ENCODE results near the gene GDPD4.

GDPD4 gene

GRCh38 chr11:77301510-77301909 lies at the start of gene GDPD4:
Gene GDPD4 (minus strand): TSS chr11:77301686. CDS start chr11:77285137, 16,549 bp downstream.
- FAIRE-seq (no peak), DNase-seq (ENCODE audit: insufficient read length, low spot score) (no peak)
- no peak for TF ChIP-seq POLR2A (IDR thresholded peaks at IDR 0.05; ENCODE audit: low read depth, low read length)

DNA sequence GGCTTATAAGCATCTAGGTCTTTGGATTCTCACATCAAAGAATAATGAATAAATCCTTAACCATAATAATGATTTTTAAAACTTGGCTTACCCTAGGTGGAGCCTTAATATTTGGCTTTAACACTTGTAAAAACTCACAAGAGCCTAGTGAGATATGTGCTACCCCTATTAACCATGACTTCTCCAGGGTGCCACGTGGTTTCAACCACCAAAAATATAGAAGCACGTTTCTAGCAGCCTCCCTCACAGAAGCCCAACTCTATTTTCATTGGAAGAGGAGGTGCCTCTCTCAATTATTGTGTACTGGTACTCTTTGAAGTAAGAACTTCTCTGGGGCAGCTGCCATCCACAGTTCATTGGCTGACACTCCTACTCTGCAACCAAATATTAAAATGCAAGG lies 46.5 kb upstream of the GDPD4 start:
- TF ChIP-seq POLR2A (IDR thresholded peaks at IDR 0.05; ENCODE audit: low read depth, low read length), result no peak
- DNase-seq (ENCODE audit: insufficient read length, low spot score) (no peak), FAIRE-seq (no peak)

DNA sequence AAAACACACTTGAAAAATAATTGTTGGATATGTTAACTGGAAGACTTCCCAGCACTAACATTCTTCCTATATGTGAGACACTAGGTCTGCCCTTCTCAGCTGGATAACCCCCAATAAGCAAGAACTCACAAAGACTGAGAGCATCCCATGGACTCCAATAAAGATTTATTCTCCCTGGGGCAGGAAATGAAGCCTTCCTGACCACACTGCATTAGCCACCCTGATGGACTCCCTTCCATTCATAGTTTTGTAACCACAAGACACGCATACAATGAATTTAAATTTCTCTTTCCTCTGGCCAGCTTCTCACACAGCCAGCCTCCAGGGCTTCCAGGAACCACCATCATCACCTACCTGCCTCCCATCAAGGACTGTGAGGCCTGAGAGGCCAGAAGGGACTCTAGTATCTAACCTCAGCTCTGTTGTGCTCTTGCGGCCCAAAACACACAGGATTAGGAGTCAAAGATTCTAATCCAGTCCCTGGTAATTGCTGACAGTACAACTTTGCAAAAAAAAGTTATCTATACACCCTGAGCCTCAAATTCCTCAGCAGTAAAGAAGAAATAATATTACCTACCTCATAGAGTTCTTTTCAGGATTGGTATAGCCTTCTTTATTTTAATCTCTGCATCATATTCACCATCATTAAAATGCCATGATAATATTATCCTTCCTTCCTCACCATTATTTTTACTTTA lies 45.6 kb upstream of the GDPD4 start:
- TF ChIP-seq POLR2A (IDR thresholded peaks at IDR 0.05; ENCODE audit: low read depth, low read length), result no peak
- FAIRE-seq (no peak), DNase-seq (ENCODE audit: insufficient read length, low spot score) (no peak)

DNA sequence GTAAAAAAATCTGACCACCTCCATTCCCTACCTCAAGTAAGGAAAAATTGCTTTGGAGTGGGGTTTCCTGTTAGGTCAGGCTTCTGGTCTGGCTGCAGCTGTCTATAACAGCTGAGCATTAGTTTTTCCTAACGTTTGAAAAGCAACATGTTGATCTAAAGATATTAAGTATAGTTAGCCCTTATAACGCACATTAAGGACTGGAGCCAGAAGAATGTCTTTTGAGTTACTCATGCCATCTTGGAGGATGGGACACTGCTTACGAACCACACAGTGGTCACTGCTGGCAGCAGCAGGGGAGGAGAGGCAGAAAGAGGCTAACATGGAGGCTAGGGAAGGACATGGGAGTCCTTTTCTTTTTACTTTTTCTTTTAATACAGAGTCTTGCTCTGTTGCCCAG lies 44.1 kb upstream of the GDPD4 start:
- FAIRE-seq (no peak), DNase-seq (ENCODE audit: insufficient read length, low spot score) (no peak)
- TF ChIP-seq POLR2A (IDR thresholded peaks at IDR 0.05; ENCODE audit: low read depth, low read length), result no peak

GRCh38 chr11:77340501-77340900 lies 39.0 kb upstream of the GDPD4 start:
- no peak for FAIRE-seq
- no peak for DNase-seq (ENCODE audit: insufficient read length, low spot score)
- TF ChIP-seq POLR2A (IDR thresholded peaks at IDR 0.05; ENCODE audit: low read depth, low read length), result no peak

GRCh38 chr11:77332259-77332658 lies 30.8 kb upstream of the GDPD4 start:
- no peak for FAIRE-seq
- no peak for TF ChIP-seq POLR2A (IDR thresholded peaks at IDR 0.05; ENCODE audit: low read depth, low read length)
- no peak for DNase-seq (ENCODE audit: insufficient read length, low spot score)

DNA sequence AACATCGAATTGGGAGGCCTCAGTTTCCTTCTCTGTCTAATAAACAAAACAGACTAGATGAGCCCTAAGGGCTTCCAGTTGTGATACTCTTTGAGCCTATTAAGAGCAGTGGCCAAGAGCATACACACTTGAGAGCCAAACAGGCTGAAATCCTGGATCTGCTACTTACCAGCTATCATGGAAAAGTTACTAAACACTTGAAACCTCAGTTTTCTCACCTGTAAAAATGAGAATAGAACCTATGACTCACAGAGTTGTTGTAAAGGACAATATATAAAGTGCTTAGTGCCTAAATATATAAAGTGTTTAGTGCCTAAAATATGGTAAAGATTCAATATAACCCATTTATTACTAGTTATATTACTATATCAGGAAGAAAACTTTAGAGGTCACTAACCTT lies 23.7 kb upstream of the GDPD4 start:
- DNase-seq (ENCODE audit: insufficient read length, low spot score), result no peak
- TF ChIP-seq POLR2A (IDR thresholded peaks at IDR 0.05; ENCODE audit: low read depth, low read length), result no peak
- no peak for FAIRE-seq

GRCh38 chr11:77324508-77324907 lies 23.0 kb upstream of the GDPD4 start:
- FAIRE-seq, result no peak
- DNase-seq (ENCODE audit: insufficient read length, low spot score), result no peak
- no peak for TF ChIP-seq POLR2A (IDR thresholded peaks at IDR 0.05; ENCODE audit: low read depth, low read length)

DNA sequence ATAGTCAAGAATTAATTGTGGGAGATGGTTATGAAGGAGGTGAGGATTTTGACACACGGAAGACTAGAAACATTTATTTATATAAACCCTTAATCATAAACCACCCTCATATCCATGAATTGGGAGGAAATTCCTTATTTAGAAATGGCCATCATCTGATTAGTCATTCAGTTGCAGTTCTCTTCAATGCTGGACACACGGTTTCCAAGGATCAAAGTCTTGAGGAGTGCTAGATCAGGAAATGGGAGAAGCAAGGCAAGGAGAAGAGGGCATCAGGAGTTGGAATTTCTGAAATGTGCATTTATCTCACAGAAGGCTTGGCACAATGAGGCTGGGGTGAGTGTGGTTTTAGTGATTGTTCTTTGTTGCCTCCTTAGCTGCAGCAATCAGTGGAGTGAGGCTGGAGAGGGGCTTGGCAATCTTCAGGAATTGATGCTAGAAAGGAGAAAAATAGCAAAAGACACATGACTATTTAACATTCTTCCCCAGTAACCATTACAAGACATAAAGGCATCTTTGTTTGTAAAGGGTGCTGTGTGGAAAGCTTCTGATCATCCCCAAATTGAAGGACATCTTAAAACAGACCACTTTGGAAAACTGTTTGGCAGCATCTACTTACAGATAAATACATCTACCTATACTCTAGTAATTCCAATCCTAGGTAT lies 21.6 kb upstream of the GDPD4 start:
- FAIRE-seq, result no peak
- no peak for TF ChIP-seq POLR2A (IDR thresholded peaks at IDR 0.05; ENCODE audit: low read depth, low read length)
- DNase-seq (ENCODE audit: insufficient read length, low spot score), result no peak

- TF ChIP-seq POLR2A (IDR thresholded peaks at IDR 0.05; ENCODE audit: low read depth, low read length), result no peak
- DNase-seq (ENCODE audit: insufficient read length, low spot score) (no peak), FAIRE-seq (no peak)
These were observed 21.0 kb upstream of the GDPD4 start for GRCh38 chr11:77322506-77322905.

- no peak for TF ChIP-seq POLR2A (IDR thresholded peaks at IDR 0.05; ENCODE audit: low read depth, low read length)
- DNase-seq (ENCODE audit: insufficient read length, low spot score) (no peak), FAIRE-seq (no peak)
These were observed 18.9 kb upstream of the GDPD4 start for GRCh38 chr11:77320351-77320750.

DNA sequence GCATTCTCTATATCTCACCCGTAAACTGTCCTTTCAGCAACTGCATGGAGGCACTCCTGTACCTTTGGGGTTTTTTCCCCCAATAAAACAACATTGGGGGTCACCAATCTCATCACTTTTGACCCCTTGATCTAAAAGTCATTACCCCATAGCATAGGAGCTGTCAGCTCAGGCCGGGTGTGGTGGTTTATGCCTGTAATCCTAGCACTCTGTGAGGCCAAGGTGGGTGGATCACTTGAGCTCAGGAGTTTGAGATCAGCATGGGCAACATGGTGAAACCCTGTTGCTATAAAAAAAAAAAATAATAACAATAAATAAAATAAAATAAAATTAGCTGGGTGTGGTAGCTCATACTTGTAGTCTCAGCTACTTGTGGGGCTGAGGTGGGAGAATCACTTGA lies 17.1 kb upstream of the GDPD4 start:
- TF ChIP-seq POLR2A (IDR thresholded peaks at IDR 0.05; ENCODE audit: low read depth, low read length), result no peak
- DNase-seq (ENCODE audit: insufficient read length, low spot score), result no peak
- FAIRE-seq, result no peak

- no peak for TF ChIP-seq POLR2A (IDR thresholded peaks at IDR 0.05; ENCODE audit: low read depth, low read length)
- FAIRE-seq (no peak), DNase-seq (ENCODE audit: insufficient read length, low spot score) (no peak)
These were observed 15.4 kb upstream of the GDPD4 start for GRCh38 chr11:77316733-77317342.

DNA sequence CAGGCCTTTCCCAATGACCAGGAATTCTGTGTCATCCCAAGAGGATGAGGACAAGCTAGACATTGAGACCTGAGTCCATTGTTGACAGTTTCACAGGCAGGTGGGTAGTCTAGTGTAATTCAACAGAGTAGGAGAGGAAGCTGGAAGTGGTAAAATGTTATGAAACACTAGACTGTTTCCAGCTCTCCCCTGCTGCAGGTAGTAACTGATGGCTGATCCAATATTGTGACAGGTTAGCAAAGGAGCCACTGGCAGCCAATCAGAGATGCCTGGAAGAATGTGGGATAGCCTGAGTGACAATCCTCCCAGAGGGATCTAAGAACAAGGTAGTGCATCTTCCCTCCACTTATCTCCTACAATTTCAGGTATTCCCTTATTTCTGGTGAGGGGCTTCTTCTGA lies 10.6 kb upstream of the GDPD4 start:
- FAIRE-seq, result no peak
- no peak for TF ChIP-seq POLR2A (IDR thresholded peaks at IDR 0.05; ENCODE audit: low read depth, low read length)
- no peak for DNase-seq (ENCODE audit: insufficient read length, low spot score)

DNA sequence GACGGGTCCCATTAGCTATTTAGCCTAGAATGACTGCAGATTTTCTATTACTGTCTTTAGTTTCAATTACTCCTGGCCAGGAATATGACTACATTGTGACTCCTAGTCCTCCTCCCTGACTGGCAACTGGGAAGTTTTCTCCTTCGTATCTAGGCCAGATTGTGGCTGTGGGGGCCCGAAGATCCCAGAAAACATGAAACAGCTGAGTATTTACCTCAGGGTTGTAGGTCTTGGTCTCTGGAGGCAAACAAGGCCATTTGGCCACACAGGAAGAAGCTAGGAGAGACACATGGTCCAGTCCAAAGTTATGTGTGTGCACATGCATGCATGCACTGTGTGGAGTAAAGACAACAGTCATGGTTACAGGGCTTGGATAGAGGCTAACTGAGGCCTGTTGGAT lies 10.2 kb upstream of the GDPD4 start:
- FAIRE-seq, result no peak
- no peak for DNase-seq (ENCODE audit: insufficient read length, low spot score)
- no peak for TF ChIP-seq POLR2A (IDR thresholded peaks at IDR 0.05; ENCODE audit: low read depth, low read length)
